Neuronal stem cell (in vitro differentiated cells): ENCODE measurements around the gene SYVN1.

ENCODE experiments used
- DNase-seq: peaks from one replicate; pipeline ENCODE4 v3.0.0-alpha.2; 2013; ENCODE audit warnings: low spot score
- H2AFZ ChIP-seq: one replicate; pipeline ENCODE4 v1.6.1; 2013; ENCODE audit warnings: mild to moderate bottlenecking, low read length, inconsistent platforms
- H2AK5ac ChIP-seq: 2 replicates; pipeline ENCODE4 v1.6.1; 2013; ENCODE audit warnings: low read depth, mild to moderate bottlenecking, inconsistent platforms, low read length, moderate library complexity, mixed read lengths
- H2BK120ac ChIP-seq: 2 replicates; pipeline ENCODE4 v1.6.1; 2013; ENCODE audit warnings: low read depth, mild to moderate bottlenecking, inconsistent platforms, low read length, moderate library complexity, mixed read lengths
- H2BK12ac ChIP-seq: one replicate; pipeline ENCODE4 v1.6.1; 2013; ENCODE audit warnings: low read length, inconsistent platforms
- H2BK15ac ChIP-seq: 2 replicates; pipeline ENCODE4 v1.6.1; 2013; ENCODE audit warnings: mild to moderate bottlenecking, low read length, inconsistent platforms, mixed read lengths
- H2BK5ac ChIP-seq: one replicate; pipeline ENCODE4 v1.6.1; 2013; ENCODE audit warnings: inconsistent platforms, mild to moderate bottlenecking, low read length, moderate library complexity
- H3K14ac ChIP-seq: one replicate; pipeline ENCODE4 v1.6.1; 2013; ENCODE audit warnings: low read length, inconsistent platforms
- H3K18ac ChIP-seq: 2 replicates; pipeline ENCODE4 v1.6.1; 2013; ENCODE audit warnings: low read length, inconsistent platforms
- H3K23ac ChIP-seq: 2 replicates; pipeline ENCODE4 v1.6.1; 2013; ENCODE audit warnings: low read depth, mild to moderate bottlenecking, mixed read lengths, low read length, inconsistent platforms; ENCODE audit not compliant: poor library complexity
- H3K27ac ChIP-seq: replicated peaks from 3 replicates; pipeline ENCODE4 v1.5.1; 2013; ENCODE audit warnings: low read length, inconsistent platforms
- H3K27me3 ChIP-seq, 3 experiments: 2 replicates each; pipeline ENCODE4 v1.6.1; 2013; ENCODE audit warnings: low read length in 3 of 3, mild to moderate bottlenecking in 2 of 3, inconsistent platforms in 1 of 3, low read depth in 1 of 3, mixed read lengths in 1 of 3, moderate library complexity in 1 of 3; ENCODE audit not compliant: control insufficient read depth in 3 of 3, insufficient read depth in 3 of 3
- H3K36me3 ChIP-seq, 2 donors: replicated peaks in 1 of 2; 2 replicates each; pipeline ENCODE4 v1.6.1; 2013; ENCODE audit warnings: low read length in 2 of 2; ENCODE audit not compliant: control insufficient read depth in 2 of 2, insufficient read depth in 2 of 2
- H3K4ac ChIP-seq: 2 replicates; pipeline ENCODE4 v1.6.1; 2013; ENCODE audit warnings: inconsistent platforms, mild to moderate bottlenecking, low read length, moderate library complexity
- H3K4me1 ChIP-seq, 2 donors: 1 replicate in 1 of 2; 2 replicates in 1 of 2; pipeline ENCODE4 v1.6.1; 2013; ENCODE audit warnings: low read length in 2 of 2, low read depth in 1 of 2; ENCODE audit not compliant: control insufficient read depth in 2 of 2, insufficient read depth in 1 of 2
- H3K4me2 ChIP-seq: one replicate; pipeline ENCODE4 v1.6.1; 2013; ENCODE audit warnings: mild to moderate bottlenecking, low read length, inconsistent platforms; ENCODE audit not compliant: insufficient read depth, poor library complexity, severe bottlenecking
- H3K4me3 ChIP-seq, 2 donors: 2 replicates each; pipeline ENCODE4 v1.5.1; 2013; ENCODE audit warnings: low read length in 2 of 2, mild to moderate bottlenecking in 2 of 2, inconsistent platforms in 1 of 2, moderate library complexity in 1 of 2
- H3K79me1 ChIP-seq: one replicate; pipeline ENCODE4 v1.6.1; 2013; ENCODE audit warnings: low read depth, mild to moderate bottlenecking, inconsistent platforms, low read length, moderate library complexity
- H3K9ac ChIP-seq: one replicate; pipeline ENCODE4 v1.6.1; 2013; ENCODE audit warnings: mild to moderate bottlenecking, low read depth, low read length, inconsistent platforms; ENCODE audit not compliant: poor library complexity
- H3K9me3 ChIP-seq, 2 donors: replicated peaks in 1 of 2; 2 replicates each; pipeline versions ENCODE3 to v1.6.1; 2013; ENCODE audit warnings: low read length in 2 of 2, mild to moderate bottlenecking in 2 of 2, inconsistent platforms in 1 of 2, low read depth in 1 of 2, mixed read lengths in 1 of 2, moderate library complexity in 1 of 2; ENCODE audit not compliant: control insufficient read depth in 2 of 2, insufficient read depth in 1 of 2
- H4K8ac ChIP-seq: one replicate; pipeline ENCODE4 v1.6.1; 2013; ENCODE audit warnings: low read depth, mild to moderate bottlenecking, inconsistent platforms, low read length, moderate library complexity
- H4K91ac ChIP-seq: one replicate; pipeline ENCODE4 v1.6.1; 2013; ENCODE audit warnings: low read length, low read depth, mild to moderate bottlenecking, inconsistent platforms; ENCODE audit not compliant: poor library complexity
- WGBS, 2 donors: extraction: QIAGEN DNeasy Blood & Tissue Kit; methylation state at CpG; one replicate each; pipeline ENCODE4 v1.1.7; 2013; ENCODE audit warnings: missing lambda C conversion rate in 2 of 2, mixed read lengths in 1 of 2; ENCODE audit not compliant: insufficient read length in 2 of 2, insufficient replicate concordance in 1 of 2; ENCODE audit errors: extremely low coverage in 2 of 2; 5-methylcytosine and 5-hydroxymethylcytosine counted together

Gene SYVN1

GRCh38 chr11:65132238-65132987 is 1.9 kb downstream of the SYVN1 start:
- no peak overlapping the region for H2BK5ac ChIP-seq
- no peak overlapping the region for H3K4me2 ChIP-seq
- no peak overlapping the region for H3K14ac ChIP-seq
- H3K23ac ChIP-seq = peak overlapping the region; percentile 60
- H3K36me3 ChIP-seq = peaks cover 49 to 53% of the 10 kb centered on the region in 2 donors
- no peak overlapping the region for H2BK15ac ChIP-seq
- no peak overlapping the region for H3K27ac ChIP-seq
- no peaks in the 10 kb centered on the region for H3K27me3 ChIP-seq
- H3K4me3 ChIP-seq = peak overlapping the region in 1 of 2 donors; percentile 79
- no peaks in the 10 kb centered on the region for H3K9me3 ChIP-seq
- peaks cover 18% of the 10 kb centered on the region for H3K79me1 ChIP-seq
- no peak overlapping the region for H2AK5ac ChIP-seq
- no peak overlapping the region for H4K91ac ChIP-seq
- peaks cover 9 to 13% of the 10 kb centered on the region in 2 donors for H3K4me1 ChIP-seq
- H4K8ac ChIP-seq = no peak overlapping the region
- no peak overlapping the region for H2AFZ ChIP-seq
- H2BK120ac ChIP-seq = no peak overlapping the region
- H3K9ac ChIP-seq = peak overlapping the region; percentile 12
- no peak overlapping the region for H3K4ac ChIP-seq
- no CpG with 5 or more reads among the region's 10 CpGs for WGBS, 2 donors
- no peak overlapping the region for H2BK12ac ChIP-seq
- H3K18ac ChIP-seq = no peak overlapping the region
- no peak for DNase-seq

DNA sequence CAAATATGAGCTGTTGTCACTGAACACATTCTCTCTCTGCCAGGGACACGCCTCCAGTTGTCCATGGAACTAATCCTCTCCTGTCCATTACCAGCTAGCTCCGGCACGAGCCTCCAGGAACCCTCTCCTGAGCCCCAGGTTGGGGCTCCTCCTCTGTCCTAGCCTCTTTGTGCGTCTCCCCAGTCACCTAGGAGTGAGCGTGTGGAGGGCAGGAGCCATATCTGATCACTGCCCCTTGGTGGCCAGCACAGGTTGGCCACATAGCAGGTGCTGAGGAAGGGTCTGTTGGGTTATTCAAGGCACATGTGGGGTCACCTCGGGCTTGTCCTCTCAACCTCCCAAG is 2.5 kb downstream of the SYVN1 start:
- no peak overlapping the region for H3K4me3 ChIP-seq
- H3K9me3 ChIP-seq = no peaks in the 10 kb centered on the region
- H3K4me1 ChIP-seq = peaks cover 9 to 13% of the 10 kb centered on the region in 2 donors
- no peak for DNase-seq
- no peak overlapping the region for H3K14ac ChIP-seq
- H3K18ac ChIP-seq = no peak overlapping the region
- no peaks in the 10 kb centered on the region for H3K27me3 ChIP-seq
- H2AK5ac ChIP-seq = no peak overlapping the region
- H2BK5ac ChIP-seq = no peak overlapping the region
- H2BK15ac ChIP-seq = no peak overlapping the region
- H2BK12ac ChIP-seq = no peak overlapping the region
- H3K36me3 ChIP-seq = peaks cover 53 to 58% of the 10 kb centered on the region in 2 donors
- H3K4me2 ChIP-seq = no peak overlapping the region
- H2AFZ ChIP-seq = no peak overlapping the region
- peak overlapping the region; percentile 45 for H3K23ac ChIP-seq
- no peak overlapping the region for H3K4ac ChIP-seq
- WGBS, 2 donors = no CpG with 5 or more reads among the region's 6 CpGs
- no peak overlapping the region for H2BK120ac ChIP-seq
- H4K91ac ChIP-seq = no peak overlapping the region
- H3K79me1 ChIP-seq = peaks cover 18% of the 10 kb centered on the region
- H4K8ac ChIP-seq = no peak overlapping the region
- no peak overlapping the region for H3K27ac ChIP-seq
- no peak overlapping the region for H3K9ac ChIP-seq

DNA sequence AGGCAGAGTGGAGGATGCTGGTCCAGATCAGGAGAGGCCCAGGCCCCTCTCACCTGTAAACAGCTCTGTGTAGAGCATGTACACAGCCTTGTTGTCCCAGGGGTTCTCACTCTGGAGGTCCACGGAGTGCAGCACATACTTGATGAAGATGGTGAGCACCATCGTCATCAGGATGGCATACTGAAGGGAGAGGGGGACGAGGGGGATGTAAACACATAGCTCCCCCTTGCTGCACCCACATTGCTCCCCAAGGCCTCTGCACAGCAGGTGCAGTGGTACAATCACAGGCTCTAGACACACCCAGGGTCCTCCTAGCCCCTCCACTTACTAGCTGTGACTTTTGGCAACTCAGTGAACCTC is 2.9 kb downstream of the SYVN1 start:
- DNase-seq = no peak
- Histone ChIP-seq H3K79me1 (peaks cover 18% of the 10 kb centered on the region), H3K4ac (no peak overlapping the region), H3K27me3 (no peaks in the 10 kb centered on the region), H3K9ac (no peak overlapping the region), H2BK12ac (no peak overlapping the region), H4K8ac (no peak overlapping the region), H2BK5ac (no peak overlapping the region), H2BK120ac (no peak overlapping the region), H3K23ac (no peak overlapping the region), H3K9me3 (no peaks in the 10 kb centered on the region), H4K91ac (no peak overlapping the region), H3K4me3 (no peak overlapping the region), H2AK5ac (no peak overlapping the region), H3K14ac (no peak overlapping the region), H2AFZ (no peak overlapping the region), H3K4me1 (peaks cover 9 to 13% of the 10 kb centered on the region in 2 donors), H3K27ac (no peak overlapping the region), H3K36me3 (peaks cover 57 to 63% of the 10 kb centered on the region in 2 donors), H2BK15ac (no peak overlapping the region), H3K18ac (no peak overlapping the region), H3K4me2 (no peak overlapping the region)
- no CpG with 5 or more reads among the region's 3 CpGs for WGBS, 2 donors

DNA sequence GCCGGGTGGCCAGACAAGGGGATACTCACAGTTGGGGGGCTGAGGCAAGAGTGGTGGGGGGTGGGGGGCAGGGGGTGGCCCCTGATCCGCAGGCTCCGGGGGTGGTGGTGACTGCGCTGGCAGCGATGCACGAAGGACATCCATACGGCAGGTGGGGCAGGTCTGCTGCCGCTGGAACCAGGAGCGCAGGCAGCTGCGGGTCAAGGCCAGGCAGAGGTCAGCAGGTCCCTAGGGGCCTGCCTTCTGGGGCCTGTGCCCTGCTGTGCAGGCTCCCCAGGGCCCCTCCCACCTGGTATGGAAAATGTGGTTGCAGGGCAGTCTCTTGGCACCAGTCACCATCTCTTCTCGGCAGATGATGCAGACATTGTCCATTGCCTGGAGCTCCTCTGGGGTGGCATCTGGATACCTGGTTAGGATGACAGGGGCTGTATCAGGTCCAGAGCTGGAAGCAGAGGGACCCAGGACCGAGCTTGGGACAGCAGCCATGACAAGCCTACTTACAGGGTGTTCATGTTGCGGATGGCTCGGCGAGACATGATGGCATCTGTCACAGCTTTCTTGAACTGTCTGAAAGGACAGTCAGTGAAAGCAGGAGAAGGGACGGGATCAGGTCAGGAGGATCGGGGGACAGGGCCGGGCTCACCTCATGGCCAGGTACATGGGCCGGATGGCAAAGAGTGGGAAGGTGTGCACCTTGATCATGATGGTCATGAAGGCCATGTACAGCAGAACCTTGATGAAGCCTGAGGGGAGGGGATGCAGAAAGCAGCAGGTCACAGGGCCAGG is 3.5 kb downstream of the SYVN1 start:
- H3K36me3 ChIP-seq = peaks cover 60 to 68% of the 10 kb centered on the region in 2 donors
- no peak for DNase-seq

More for the DNA sequence above, 3.5 kb downstream of the SYVN1 start:
- Histone ChIP-seq H3K23ac (no peak overlapping the region), H3K4me1 (peaks cover 9 to 12% of the 10 kb centered on the region in 2 donors), H3K4me3 (no peak overlapping the region), H4K91ac (no peak overlapping the region), H2BK120ac (no peak overlapping the region), H3K4ac (no peak overlapping the region), H2BK12ac (no peak overlapping the region), H3K79me1 (peaks cover 18% of the 10 kb centered on the region), H3K9ac (no peak overlapping the region), H2BK15ac (no peak overlapping the region), H3K27me3 (no peaks in the 10 kb centered on the region), H2BK5ac (no peak overlapping the region), H2AFZ (no peak overlapping the region), H3K18ac (no peak overlapping the region), H4K8ac (no peak overlapping the region), H3K14ac (no peak overlapping the region), H2AK5ac (no peak overlapping the region), H3K9me3 (no peaks in the 10 kb centered on the region), H3K4me2 (no peak overlapping the region), H3K27ac (no peak overlapping the region)
- no CpG with 5 or more reads among the region's 19 CpGs for WGBS, 2 donors
